GM12873 (cell line): ENCODE results near the gene SERPINB13.
"Not testable (repeated sequence)": the region's sequence is repeated elsewhere in the genome, so short reads cannot be mapped to it uniquely, and the experiment has no call there.

ENCODE experiments used
- TF ChIP-seq, protein P1 (sequence below): IDR thresholded peaks from 2 replicates; pipeline ENCODE4 v1.5.1; 2012; ENCODE audit warnings: low read depth, mild to moderate bottlenecking, moderate library complexity, low read length, control low read depth; ENCODE audit not compliant: insufficient read depth; ENCODE audit errors: missing control alignments

SERPINB13 gene

GRCh38 chr18:63624863-63625262 is 37.7 kb downstream of the SERPINB13 start:
- TF ChIP-seq, protein P1, sequence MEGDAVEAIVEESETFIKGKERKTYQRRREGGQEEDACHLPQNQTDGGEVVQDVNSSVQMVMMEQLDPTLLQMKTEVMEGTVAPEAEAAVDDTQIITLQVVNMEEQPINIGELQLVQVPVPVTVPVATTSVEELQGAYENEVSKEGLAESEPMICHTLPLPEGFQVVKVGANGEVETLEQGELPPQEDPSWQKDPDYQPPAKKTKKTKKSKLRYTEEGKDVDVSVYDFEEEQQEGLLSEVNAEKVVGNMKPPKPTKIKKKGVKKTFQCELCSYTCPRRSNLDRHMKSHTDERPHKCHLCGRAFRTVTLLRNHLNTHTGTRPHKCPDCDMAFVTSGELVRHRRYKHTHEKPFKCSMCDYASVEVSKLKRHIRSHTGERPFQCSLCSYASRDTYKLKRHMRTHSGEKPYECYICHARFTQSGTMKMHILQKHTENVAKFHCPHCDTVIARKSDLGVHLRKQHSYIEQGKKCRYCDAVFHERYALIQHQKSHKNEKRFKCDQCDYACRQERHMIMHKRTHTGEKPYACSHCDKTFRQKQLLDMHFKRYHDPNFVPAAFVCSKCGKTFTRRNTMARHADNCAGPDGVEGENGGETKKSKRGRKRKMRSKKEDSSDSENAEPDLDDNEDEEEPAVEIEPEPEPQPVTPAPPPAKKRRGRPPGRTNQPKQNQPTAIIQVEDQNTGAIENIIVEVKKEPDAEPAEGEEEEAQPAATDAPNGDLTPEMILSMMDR = no peak

- TF ChIP-seq, protein P1 = no peak
Observed at GRCh38 chr18:63626431-63626830, 39.3 kb downstream of the SERPINB13 start.

DNA sequence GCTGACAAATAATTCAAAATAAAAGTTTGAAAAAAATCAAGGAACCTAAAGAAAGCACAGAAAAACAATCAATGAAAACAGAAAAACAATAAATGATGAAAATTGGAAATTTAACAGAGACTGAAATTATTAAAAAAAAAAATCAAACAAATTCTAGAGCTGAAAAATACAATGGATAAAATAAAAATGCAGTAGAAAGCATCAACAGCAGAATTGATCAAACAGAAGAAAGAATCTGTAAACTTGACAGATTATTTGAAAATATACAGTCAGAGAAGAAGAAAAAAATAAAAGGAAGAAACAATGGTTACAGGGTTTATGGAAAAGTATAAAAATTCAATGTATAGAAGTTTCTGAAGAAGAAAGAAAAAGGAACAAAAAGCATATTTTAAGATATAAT is 40.7 kb downstream of the SERPINB13 start:
- TF ChIP-seq, protein P1 = no peak

DNA sequence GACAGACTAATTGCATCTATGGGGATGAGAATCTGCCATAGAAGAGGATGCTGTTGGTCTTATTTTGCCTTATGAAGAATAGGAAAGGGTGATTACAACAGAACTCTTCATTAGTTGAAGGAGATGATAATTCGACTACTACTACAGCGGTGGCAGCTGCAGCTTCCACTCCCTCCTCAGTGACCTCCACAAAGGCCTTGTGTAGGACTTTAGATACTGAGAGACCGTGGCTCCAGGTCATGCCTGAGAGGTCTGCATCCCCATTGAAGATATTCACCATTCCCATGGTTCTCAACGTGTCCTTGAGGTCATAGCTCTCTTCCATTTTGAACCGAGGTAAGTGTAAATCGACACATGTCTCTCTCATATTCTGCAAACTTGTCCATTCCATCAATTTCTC is 50.6 kb downstream of the SERPINB13 start:
- TF ChIP-seq, protein P1 = no peak

DNA sequence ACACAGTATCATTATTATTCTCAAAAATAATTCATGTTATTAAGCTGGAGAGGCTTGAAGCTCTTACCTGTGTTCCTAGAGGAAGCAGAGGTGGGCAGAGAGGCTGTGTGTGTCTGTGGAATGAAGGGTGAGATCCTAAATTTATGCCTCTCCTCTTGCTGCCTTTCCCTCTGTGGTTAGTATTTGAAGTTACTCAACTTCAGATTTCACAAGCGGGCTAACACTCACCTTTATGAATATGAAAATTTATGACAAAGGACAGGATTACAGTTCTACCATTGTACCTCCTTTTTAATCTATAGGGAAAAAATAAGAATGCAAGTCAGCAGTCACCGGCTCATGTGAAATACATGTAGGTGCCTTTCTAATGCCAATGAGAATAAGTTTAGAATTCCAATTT is 57.0 kb downstream of the SERPINB13 start, which contains the start of gene SERPINB4:
Gene SERPINB4 (minus strand): TSS at position 115 of the 400 bp plus-strand sequence. CDS start 679 bp downstream, outside the sequence.
- TF ChIP-seq, protein P1 = not testable (repeated sequence)

DNA sequence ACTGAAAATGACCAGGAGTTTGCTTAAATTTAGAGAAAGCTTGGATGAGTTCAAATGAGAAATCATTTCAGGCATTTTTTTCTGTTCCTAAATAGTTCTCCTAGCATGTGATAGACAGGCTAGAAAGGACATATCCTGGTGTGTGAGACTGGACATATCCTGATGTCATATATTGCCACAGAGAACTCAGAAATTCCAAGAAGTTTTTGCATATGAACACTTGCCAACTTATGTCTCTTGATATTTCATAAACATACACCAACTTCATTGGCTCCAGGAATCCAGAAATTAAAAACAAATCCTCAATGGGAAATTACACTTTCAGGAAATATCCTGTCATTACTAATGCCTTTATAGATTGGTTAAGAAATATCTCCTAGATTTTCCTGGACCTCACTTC is 59.8 kb downstream of the SERPINB13 start:
- TF ChIP-seq, protein P1 = no peak

DNA sequence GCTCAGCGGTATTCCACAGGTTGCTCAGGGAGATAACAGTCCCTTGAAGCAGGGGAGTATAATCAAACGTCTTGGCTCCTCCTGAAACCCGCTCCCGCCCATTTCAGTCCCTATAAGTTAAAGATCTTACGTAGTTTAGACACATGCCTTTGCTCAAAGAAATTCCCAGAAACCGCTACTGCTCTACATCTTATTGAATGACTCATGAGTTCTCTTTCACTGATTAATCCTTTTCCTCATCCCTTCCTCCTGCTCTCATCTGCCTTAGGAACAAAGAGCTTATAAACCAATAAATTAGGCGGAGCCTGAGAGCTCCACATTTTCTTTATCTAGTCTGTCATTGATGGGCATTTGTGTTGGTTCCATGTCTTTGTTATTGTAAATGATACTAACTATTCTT is 61.1 kb downstream of the SERPINB13 start:
- TF ChIP-seq, protein P1 = no peak
